ENCODE measurements around the gene CNKSR3. TPM values are rescaled to one million over a fixed set of nuclear protein-coding genes. Genes with fewer than 3 reads are reported as not detected.

The CNKSR3 gene
- total RNA-seq, 1 experiment from 2014 or later, result 6.7 TPM

DNA sequence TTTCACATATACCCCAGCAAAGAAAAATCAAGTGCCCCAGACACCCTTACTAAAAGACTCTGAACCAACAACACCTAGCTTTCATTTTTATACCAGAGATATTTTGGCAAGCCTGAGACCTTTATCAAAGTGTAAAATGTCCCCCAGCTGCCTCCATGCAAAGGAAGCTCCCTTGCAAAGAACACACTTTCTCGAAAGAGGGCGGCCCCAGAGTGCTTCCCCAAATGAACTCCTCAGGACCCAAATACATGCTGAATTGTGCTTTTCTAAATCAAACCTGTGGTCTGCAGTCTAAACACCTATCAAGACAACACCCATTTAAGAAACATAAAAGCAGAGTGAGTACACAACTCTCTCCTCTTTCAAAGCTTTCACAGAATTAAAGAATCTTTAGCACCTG is 154.4 kb downstream of the CNKSR3 start:
- no peak for DNase-seq (ENCODE audit: low read depth)

DNA sequence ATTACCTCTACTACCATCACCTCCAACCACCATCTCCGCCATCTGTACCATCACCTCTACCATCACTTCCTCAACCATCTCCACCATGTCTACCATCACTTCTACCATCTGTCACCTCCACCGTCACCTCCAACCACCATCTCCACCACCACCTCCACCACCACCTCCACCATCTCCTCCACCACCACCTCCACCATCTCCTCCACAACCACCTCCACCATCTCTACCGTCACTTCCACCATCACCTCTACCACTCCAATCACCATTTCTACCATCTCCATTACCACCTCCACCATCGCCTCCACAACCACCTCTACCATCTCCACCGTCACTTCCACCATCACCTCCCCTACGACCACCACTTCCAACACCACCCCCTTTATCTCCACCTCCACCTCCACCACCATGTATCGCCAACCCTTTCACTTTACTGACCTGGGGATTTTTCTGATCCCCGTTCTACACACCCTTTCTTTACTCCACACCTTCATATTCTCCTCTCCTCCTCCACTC is 156.2 kb downstream of the CNKSR3 start:
- no peak for DNase-seq (ENCODE audit: low read depth)

DNA sequence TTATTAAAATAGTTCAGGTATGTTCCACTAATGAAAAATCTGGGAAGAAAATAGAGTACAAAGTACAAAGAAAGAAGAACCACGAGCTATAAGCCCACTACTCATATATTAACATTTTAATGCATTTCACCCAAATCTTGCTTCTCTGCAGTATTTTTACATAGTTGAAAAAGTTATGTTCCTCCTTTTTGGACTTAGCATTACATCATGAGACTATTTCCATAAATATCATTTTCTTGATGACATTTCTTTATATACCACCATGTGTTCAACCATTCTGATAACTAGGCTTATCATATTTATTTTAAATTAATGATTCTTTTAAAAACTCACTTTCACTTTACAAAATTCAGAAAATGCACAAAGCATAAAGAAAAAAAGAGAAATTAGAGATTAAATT is 156.9 kb downstream of the CNKSR3 start:
- DNase-seq (ENCODE audit: low read depth), result no peak

DNA sequence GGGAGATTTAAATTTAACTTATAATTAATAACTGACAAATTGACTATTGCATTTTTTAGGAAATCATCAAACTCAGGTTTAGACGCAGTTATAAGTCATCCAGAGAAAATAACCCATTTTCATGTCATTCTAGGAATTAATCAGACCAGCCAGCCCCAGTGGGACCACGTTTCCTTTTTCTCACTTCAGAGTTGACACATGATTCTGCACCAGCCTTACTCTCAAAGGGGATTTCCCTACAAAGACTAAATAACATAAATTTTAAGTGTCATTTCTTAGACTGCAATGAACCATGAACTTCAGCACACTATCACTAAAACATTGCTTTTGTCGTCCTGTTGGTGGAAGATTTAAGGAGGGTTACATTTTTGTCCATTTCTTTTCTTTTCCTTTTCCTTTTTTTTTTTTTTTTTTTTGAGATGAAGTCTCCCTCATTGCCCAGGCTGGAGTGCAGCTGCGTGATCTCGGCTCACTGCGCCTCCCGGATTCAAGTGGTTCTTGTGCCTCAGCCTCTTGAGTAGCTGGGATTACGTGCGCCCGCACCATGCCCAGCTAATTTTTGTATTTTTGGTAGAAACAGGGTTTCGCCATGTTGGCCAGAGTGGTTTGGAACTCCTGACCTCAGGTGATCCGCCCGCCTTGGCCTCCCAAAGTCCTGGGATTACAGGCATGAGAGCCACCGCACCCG is 157.4 kb downstream of the CNKSR3 start:
- DNase-seq (ENCODE audit: low read depth), result no peak

DNA sequence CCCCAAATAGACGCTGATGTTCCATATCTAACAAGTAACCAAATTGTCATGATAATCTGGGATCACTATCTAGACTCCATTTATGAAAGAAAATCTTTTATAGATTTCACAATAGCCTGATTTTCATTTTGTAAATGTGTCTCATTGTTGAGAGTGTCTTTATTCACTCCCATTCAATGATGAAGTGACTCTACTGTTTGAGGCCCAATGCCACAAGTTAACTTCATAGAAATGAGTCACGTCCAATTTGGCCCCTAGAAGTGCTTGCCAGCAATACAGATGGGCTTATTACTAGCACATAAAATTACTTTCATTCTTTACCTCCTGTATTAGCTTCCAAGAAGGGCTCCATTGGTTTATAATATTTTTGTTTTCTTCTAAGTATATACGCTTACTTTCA is 160.2 kb downstream of the CNKSR3 start:
- peak; percentile 8 for DNase-seq (ENCODE audit: low read depth)

DNA sequence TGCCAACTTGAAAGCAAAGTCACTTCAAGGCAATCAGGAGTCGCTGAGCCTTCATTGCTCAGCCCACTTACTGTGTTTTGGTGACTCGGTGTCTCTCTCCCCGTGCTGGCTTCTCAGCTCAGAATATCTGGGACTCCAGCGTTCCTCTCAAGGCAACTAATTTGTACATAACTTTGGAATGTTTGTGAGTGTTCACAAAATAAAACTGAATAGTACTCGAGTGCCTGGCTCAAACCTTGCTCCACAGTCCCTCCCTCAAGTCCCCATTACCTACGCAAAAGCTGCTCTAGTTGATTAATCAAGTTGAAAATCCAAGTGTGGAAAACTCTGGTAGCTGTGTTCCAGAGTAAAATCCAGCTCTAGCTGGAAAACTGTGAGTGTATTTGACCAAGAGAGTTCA is 162.5 kb downstream of the CNKSR3 start:
- DNase-seq (ENCODE audit: low read depth), result no peak

DNA sequence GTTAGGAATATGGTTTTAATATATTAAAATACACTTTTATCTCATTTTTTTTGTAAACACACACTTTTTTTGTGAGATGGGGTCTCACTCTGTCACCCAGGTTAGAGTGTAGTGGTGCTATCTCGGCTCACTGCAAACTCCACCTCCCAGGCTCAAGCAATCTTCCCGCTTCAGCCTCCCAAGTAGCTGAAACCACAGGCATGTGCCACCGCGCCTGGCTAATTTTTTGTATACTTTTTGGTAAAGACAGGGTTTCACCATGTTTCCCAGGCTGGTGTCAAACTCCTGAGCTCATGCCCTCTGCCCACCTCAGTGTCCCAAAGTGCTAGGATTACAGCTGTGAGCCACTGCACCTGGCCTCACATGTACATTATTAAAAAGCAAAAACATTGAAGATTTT is 164.7 kb downstream of the CNKSR3 start:
- no peak for DNase-seq (ENCODE audit: low read depth)

DNA sequence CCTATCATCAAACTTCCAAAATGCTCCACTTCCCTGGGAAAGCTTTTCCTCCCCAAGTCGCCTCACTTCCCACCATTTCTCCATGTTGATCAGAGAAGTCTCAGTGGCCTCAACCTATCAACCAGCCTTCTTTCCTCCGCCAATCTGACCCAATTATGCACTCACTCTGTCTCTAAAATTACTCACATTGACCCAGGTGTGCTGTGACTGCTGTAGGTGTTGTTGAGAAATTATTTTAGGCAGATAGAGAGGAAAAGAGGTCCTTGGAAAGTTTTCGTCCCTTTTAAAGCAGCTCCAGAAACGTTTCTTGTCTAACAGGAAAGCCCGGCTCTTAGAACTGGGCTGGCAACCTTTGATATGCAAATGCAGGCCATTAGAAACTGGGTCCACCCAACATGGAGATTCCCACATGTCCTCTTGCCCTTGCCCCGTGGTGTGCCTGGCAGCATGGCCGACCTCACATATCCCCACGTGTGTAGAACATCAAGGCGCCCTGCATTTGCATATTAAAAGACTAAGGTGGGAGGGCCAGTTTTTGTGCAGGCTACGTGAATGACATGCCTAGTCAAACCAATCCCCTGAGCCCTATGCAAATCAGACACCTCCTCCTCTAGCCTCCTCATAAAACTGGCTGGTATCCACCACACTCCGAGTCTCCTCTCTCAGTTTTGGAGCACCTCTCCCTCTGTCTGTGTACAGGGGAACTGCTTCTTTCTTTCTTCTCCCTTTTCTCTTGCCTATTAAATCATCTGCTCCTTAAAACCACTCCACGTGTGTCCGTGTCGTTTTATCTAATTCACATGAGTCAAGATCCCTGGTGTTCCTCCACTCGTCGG is 166.8 kb downstream of the CNKSR3 start:
- peak; percentile 44 for DNase-seq (ENCODE audit: low read depth)

DNA sequence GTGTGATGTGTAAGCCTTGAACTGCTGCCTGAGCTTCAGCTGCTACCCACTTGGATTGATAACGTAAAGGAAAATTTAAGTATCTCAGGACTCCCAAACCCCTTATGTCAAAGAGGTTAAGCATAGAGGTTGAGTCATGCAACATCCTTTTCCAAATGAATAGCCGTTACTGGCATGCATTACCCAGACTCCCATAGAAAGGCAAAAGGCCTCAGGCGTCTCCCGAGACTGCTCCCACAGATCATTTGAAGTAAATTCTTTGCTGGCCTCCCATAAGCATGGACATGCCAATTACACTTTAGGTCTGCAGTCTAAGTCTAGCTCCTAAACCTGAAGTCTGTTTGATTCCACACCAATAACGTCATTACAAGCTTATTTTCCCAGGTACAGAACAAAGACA is 168.6 kb downstream of the CNKSR3 start:
- DNase-seq (ENCODE audit: low read depth), result peak; percentile 9

DNA sequence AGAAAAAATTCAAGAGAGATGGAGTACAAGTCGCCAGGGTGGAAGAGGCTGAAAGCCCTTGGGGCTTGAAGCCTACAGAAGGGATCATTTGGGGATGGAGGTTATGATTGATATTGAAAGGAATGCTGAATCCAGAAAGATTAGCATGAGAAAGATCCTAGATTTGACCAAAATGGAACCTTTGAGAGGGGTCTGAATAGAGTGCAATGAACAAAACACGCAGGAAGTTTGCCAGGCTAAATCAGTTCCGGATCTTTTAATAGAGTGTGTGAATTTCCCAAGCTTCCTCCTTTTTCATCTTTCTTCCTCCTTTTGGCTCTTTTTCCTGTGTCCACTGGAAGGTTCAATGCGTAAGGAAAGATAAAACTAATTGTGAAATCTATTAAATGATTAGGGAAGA is 169.1 kb downstream of the CNKSR3 start:
- DNase-seq (ENCODE audit: low read depth), result no peak

Small RNA genes lying within 50 kb of the gene (small RNA-seq; reads per million reads assigned to genes)
- gene AL357075.2, result not detected

Other genes starting within 250 kb of the CNKSR3 start
- not detected in 2 replicates for gene IPCEF1, start 153.9 kb downstream of the CNKSR3 start, total RNA-seq (2014; rRNA removed; shearing (Covaris generic))
- gene SCAF8, start 222.7 kb upstream of the CNKSR3 start, total RNA-seq (2014; rRNA removed; shearing (Covaris generic)), result 21.0 and 24.7 TPM in 2 replicates